NCI-H345 treated with DMSO at 0.1 percent for 48 hours (cell line): Measurements from ENCODE around the gene PAK2.
"Not testable (repeated sequence)": the region's sequence is repeated elsewhere in the genome, so short reads cannot be mapped to it uniquely, and the experiment has no call there.

Source experiments
- DNase-seq: peaks from one replicate; lab custom pipeline; 2025; ENCODE audit not compliant: unreplicated experiment; lab: John Stamatoyannopoulos, UW

The PAK2 gene

DNA sequence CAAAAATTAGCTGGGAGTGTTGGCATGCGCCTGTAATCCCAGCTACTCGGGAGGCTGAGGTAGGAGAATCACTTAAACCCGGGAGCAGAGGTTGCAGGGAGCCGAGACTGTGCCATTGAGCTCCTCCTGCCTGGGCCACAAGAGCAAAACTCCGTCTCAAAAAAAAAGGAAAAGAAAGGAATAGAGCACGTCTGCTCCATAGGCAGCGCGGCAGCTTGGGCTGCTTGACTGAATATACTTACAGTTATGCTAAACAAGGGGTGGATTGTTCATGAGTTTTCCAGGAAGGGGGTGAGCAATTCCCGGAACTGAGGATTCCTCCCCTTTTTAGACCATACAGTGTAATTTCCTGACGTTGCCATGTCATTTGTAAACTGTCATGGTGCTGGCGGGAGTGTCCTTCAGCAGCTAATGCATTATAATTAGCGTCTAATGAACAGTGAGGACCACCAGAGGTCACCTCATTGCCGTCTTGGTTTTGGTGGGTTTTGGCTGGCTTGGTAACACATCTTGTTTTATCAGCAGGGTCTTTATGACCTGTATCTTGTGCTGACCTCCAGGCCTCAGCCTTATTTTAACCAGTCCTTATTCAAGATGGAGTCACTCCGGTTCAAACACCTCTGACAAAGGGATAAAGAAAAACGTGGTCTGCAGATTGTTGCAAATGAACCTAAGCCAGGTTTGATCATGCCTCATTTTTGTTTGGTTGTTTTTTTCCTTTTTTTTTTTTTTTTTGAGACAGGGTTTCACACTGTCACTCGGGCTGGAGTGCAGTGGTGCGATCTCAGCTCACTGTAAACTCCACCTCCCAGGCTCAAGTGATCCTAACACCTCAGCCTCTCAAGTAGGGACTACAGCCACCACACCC is 103.1 kb downstream of the PAK2 start:
- no peak for DNase-seq

- no peak for DNase-seq
These were observed 103.9 kb downstream of the PAK2 start for GRCh38 chr3:196843435-196844110.

GRCh38 chr3:196844235-196845219 is 104.9 kb downstream of the PAK2 start:
- not testable (repeated sequence) for DNase-seq

GRCh38 chr3:196848375-196848774 is 108.7 kb downstream of the PAK2 start:
- DNase-seq: not testable (repeated sequence)

DNA sequence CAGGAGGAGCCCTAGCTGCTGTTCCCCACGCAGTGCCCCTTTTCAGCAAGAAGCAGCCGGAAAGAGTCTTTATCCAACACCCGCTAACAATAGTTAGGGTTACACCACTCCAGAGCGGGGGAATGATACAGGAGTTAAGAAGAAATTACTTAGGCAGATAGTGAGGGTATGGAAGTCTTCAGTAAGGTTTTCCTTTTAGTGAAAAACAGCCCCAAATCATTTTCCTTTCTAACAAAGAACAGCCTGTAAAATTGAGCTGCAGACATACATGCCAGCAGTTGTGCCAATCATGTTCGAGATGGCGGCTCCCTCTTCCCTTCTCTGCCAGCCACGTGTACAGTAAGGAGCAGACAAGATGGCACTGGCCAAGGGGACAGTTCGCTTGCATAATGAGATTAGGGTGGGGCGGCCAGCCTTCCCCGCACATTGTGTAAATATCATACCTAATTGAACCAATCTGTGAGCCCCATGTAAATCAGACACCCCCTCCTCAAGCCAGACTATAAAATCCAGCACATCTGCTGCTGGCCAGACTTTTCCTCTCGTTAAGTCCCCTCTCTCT is 109.6 kb downstream of the PAK2 start:
- DNase-seq: no peak

DNA sequence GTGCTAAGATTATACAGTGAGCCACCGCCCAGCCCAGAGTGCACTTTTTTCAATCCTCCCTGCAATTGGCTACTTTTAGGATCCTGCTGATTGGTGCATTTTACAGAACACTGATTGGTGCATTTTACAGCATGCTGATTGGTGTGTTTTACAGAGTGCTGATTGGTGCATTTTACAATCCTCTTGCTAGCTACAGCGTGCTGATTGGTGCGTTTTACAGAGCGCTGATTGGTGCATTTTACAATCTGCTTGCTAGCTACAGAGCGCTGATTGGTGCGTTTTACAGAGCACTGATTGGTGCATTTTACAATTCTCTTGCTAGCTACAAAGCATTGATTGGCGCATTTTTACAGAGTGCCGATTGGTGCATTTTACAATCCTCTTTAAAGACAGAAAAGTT is 123.3 kb downstream of the PAK2 start:
- DNase-seq: not testable (repeated sequence)

DNA sequence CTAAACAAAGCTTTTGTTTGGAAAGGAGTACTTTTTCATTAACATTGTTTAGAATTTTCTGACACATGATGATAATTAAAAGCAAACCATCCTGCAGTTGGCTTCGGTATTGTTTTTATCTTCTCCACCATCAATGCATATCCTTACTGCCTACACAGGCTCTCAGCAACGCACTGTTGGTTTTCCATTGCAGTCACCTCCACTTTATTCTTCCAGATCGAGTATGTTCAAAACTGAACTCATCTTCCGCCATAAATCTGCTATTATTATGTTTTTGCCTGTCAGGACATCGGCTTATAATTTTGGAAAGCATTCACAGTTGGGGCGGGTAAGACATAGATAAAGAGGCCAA is 127.5 kb downstream of the PAK2 start:
- no peak for DNase-seq

GRCh38 chr3:196867507-196868296 is 128.0 kb downstream of the PAK2 start, which contains the start of gene SENP5:
TSS of gene SENP5 (plus strand) at chr3:196867920. CDS start at chr3:196885182, 17,262 bp downstream.
- DNase-seq: peak; percentile 85

DNA sequence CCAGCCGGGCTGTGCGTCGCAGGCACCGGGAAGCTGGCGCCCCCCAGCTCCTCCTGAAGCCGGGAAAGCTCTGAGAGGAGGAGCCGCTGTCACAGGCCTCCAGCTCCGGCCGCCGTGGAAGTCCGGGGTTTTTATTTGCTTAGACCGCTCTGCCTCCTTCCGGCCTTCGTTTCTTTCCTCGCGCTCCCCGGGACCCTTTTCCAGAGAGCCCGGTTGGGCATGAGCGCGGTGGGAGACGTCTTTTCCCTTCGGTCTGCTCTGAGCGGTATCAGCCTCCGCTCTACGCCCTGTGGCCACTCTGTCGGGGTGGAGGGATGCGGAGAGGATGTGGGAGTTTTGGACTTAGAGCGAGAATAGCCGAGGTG is 128.6 kb downstream of the PAK2 start:
- no peak for DNase-seq

DNA sequence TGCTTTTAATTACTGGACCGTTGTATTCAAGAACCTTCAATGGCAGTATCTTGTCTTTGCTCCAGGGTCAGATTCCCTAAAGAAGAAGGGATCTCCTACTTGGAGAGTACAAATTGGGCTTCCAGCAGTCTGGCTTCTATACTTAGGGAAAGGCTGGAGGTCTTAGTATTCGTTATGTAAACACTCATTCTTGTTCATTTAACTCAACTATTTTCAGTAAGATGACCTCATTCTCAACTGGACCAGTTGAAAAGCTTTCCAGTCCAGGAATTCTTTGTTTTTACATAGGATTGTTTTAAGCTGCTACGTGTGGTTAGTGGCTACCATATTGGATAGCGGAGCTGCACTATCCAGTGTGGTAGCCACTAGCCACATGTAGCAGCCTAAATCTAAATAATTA is 132.7 kb downstream of the PAK2 start:
- DNase-seq: no peak

DNA sequence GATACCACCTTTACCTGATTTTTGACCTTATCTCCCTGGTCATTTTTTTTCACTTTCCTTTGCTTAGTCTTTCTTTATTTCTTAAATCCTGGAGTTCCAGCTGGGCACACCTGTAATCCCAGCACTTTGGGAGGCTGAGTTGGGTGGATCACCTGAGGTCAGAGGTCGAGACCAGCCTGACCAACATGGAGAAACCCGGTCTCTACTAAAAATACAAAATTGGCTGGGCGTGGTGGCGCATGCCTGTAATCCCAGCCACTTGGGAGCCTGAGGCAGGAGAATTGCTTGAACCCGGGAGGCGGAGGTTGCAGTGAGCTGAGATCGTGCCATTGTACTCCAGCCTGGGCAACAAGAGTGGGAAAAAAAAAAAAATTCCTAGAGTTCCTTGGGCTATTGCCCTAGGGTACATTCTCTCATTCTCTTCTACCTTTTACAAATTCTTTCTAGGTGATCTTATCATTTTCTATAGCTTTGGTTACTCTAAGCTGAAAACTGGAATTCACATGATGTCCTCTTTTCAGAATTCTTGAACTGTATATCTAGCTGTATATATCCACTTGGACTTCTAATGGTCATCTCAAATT is 134.9 kb downstream of the PAK2 start:
- not testable (repeated sequence) for DNase-seq

GRCh38 chr3:196875258-196875657 is 135.6 kb downstream of the PAK2 start:
- DNase-seq: no peak
